ENCODE data around the gene ACVR1.
A peak's percentile ranks its signal among the peaks of the same experiment; 100 is the strongest.

Gene ACVR1

DNA sequence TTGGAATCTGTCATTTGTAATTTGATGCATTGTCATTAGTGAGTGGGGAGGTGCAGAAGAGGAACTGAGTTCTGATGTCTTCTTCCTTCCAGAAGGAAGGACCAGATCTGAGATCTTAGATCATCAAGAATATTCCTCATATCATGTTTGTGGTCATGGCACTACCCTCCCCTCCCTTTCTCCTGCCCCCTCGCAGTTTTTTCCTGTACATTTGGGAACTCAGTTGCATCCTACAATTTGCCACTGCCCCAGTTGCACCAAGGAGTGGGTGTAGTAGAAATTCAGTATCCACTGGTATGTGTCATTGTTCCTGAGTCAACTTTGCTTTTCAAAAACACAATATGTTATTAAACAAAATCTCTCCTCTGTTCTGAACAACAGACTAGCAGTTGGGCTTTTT lies 26.6 kb upstream of the ACVR1 start:
- DNase-seq (ENCODE audit: low spot score): no peak
- in situ Hi-C loops (cut with MboI; ENCODE audit: low pct_unique_long_range_greater_than_20kb, low sequenced_read_pairs, unreplicated experiment): no loop called here
- TF ChIP-seq, protein P1, sequence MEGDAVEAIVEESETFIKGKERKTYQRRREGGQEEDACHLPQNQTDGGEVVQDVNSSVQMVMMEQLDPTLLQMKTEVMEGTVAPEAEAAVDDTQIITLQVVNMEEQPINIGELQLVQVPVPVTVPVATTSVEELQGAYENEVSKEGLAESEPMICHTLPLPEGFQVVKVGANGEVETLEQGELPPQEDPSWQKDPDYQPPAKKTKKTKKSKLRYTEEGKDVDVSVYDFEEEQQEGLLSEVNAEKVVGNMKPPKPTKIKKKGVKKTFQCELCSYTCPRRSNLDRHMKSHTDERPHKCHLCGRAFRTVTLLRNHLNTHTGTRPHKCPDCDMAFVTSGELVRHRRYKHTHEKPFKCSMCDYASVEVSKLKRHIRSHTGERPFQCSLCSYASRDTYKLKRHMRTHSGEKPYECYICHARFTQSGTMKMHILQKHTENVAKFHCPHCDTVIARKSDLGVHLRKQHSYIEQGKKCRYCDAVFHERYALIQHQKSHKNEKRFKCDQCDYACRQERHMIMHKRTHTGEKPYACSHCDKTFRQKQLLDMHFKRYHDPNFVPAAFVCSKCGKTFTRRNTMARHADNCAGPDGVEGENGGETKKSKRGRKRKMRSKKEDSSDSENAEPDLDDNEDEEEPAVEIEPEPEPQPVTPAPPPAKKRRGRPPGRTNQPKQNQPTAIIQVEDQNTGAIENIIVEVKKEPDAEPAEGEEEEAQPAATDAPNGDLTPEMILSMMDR (IDR thresholded peaks at IDR 0.05; ENCODE audit: extremely low read depth, insufficient read depth, missing control alignments): no peak

DNA sequence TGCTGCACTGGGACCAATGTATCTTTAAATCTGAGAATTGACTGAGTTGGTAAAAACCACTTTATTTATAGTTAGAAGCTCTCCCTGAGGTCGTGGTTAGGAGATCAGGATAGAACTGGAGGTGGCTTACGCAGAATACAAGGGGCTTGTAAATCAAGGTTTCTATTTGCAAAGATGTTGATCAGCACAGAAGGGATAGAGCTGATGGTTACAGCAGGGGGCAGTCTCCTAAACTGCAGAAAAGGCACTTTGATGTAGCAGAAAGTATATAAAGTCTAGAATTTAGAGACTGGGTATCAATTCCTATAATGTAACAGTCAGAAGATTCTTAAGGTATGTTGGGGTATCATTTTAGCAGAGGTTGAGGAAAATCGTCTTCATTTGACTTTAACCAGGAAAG lies 25.2 kb upstream of the ACVR1 start:
- in situ Hi-C loops (cut with MboI; ENCODE audit: low pct_unique_long_range_greater_than_20kb, low sequenced_read_pairs, unreplicated experiment): no loop called here
- TF ChIP-seq, protein P1 (IDR thresholded peaks at IDR 0.05; ENCODE audit: extremely low read depth, insufficient read depth, missing control alignments): peak; percentile 25
- no peak for DNase-seq (ENCODE audit: low spot score)

DNA sequence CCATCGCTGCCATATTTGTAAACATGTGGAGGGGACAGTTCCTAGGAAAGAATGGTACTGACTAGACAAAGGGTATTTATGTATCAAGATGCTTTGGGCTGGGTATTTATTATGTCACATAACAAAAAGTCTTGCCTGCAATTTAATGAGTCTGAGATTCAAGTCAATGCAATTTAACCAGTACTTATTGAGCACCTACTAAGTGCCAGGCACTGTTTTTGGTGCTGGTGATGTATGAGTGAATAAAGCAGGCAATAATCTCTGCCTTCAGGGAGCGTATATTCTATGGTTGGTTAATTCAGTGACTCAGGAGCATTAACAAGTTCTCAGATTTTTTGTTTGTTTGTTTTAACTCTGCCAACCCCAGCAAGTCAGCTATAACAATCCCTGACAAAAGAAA lies 24.6 kb upstream of the ACVR1 start:
- TF ChIP-seq, protein P1 (IDR thresholded peaks at IDR 0.05; ENCODE audit: extremely low read depth, insufficient read depth, missing control alignments): no peak
- in situ Hi-C loops (cut with MboI; ENCODE audit: low pct_unique_long_range_greater_than_20kb, low sequenced_read_pairs, unreplicated experiment): no loop called here

DNA sequence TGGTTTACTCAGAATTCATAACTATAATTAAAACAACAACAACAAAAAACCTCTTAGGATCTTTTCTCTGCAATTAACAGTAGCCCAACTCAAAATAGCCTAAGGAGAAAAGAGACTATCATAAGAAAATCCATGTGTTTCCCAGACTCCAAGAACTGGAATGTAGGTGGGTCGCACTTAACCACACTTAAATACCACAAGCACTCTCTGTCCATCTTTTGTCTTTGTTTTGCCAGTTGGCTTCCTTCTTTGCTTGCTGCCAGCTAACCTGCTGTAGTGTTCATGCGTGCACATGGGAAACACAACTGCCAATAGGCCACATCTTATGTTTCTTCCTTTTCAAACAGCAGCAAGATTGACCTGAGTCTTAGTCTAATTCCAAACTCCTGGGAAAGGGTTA lies 24.1 kb upstream of the ACVR1 start:
- in situ Hi-C loops (cut with MboI; ENCODE audit: low pct_unique_long_range_greater_than_20kb, low sequenced_read_pairs, unreplicated experiment): no loop called here
- TF ChIP-seq, protein P1 (IDR thresholded peaks at IDR 0.05; ENCODE audit: extremely low read depth, insufficient read depth, missing control alignments): no peak
- no peak for DNase-seq (ENCODE audit: low spot score)

More for the DNA sequence above, 24.6 kb upstream of the ACVR1 start:
- no peak for DNase-seq (ENCODE audit: low spot score)

DNA sequence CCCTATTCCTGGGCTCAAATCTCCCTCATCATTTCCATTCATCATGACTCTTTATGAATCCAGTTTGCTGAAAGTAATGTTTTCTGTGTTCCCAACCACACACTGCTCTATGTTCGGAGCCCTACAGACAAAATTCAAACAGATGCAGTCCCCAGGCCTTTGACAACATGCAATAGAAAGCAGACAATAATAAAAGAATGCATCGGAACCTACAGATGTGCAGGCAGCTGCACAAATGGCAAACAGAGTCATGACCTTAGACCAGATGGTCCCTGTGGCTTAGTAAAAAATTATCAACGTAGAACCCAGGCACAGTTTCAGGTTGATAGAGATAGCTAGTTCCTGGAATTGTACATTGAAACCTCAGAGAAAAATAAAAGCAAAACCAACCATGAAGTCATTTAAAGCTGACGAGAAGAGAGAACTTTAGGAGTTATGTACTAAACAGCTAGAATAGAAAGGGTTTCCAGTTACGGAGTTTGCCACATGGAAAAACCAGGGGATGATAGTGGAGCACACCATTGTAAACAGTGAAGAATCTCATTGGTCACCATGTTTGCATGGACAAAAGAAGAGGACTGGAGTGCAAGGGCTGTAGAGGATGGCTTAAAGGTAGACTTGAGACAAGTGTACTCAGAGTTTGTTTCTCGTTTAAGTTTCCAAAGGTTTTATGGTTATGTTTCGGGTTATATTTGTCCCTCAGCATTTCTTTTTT lies 23.2 kb upstream of the ACVR1 start:
- in situ Hi-C loops (cut with MboI; ENCODE audit: low pct_unique_long_range_greater_than_20kb, low sequenced_read_pairs, unreplicated experiment): no loop called here
- TF ChIP-seq, protein P1 (IDR thresholded peaks at IDR 0.05; ENCODE audit: extremely low read depth, insufficient read depth, missing control alignments): no peak
- no peak for DNase-seq (ENCODE audit: low spot score)

DNA sequence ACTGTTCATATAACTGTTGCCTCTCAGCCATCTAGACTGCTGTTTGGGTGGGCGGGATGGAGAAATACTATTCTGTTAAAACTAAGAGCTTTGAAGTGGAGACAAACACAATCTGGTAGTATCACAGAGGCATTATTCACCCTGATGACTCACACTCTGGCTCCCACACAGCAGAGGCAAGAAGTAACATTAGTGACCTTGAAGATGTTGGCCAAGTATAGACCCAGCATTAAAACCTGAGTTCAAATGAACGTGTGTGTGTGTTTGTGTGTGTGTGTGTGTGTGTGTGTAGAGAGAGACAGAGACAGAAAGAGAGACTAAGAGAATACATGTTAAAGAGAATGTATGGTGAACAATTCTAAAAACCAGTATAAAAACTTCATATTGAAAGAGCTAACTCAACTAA lies 22.5 kb upstream of the ACVR1 start:
- in situ Hi-C loops (cut with MboI; ENCODE audit: low pct_unique_long_range_greater_than_20kb, low sequenced_read_pairs, unreplicated experiment): no loop called here

More for the DNA sequence above, 22.5 kb upstream of the ACVR1 start:
- DNase-seq (ENCODE audit: low spot score): no peak
- TF ChIP-seq, protein P1 (IDR thresholded peaks at IDR 0.05; ENCODE audit: extremely low read depth, insufficient read depth, missing control alignments): no peak

Data from GM13977 (cell line).